Upper lobe of left lung (tissue), 6 donors: ENCODE measurements around the gene ATXN7L3. TPM values are rescaled to one million over a fixed set of nuclear protein-coding genes. Genes with fewer than 3 reads are reported as not detected.
"Not testable (repeated sequence)": the region's sequence is repeated elsewhere in the genome, so short reads cannot be mapped to it uniquely, and the experiment has no call there.

Source experiments
- ATAC-seq, 2 donors: fragments of 200-7000 bp; cut with Tn5 transposase; one replicate each; pipeline ENCODE4 v1.9.1; 2022; ENCODE audit warnings: mild to moderate bottlenecking in 2 of 2, moderate library complexity in 2 of 2; ENCODE audit not compliant: low FRiP score in 2 of 2
- DNase-seq, 2 donors: peaks; one replicate each; pipeline ENCODE4 v3.0.0-alpha.2; 2019 to 2020
- H3K27ac ChIP-seq, 4 donors: fragments of 200-600 bp; sonication (generic); one replicate each; pipeline ENCODE4 v1.5.1; 2016 to 2019
- H3K27me3 ChIP-seq, 4 donors: fragments of 200-600 bp; sonication (generic); one replicate each; pipeline ENCODE4 v1.5.1; 2017 to 2019
- H3K36me3 ChIP-seq, 4 donors: fragments of 200-600 bp; sonication (generic); one replicate each; pipeline ENCODE4 v1.5.1; 2016 to 2019
- H3K4me1 ChIP-seq, 4 donors: fragments of 200-600 bp; sonication (generic); one replicate each; pipeline ENCODE4 v1.5.1; 2018 to 2019
- H3K4me3 ChIP-seq, 4 donors: fragments of 200-600 bp; sonication (generic); one replicate each; pipeline ENCODE4 v1.5.1; 2017 to 2019; ENCODE audit warnings: mild to moderate bottlenecking in 2 of 4, moderate library complexity in 1 of 4
- H3K9me3 ChIP-seq, 4 donors: fragments of 200-600 bp; sonication (generic); one replicate each; pipeline ENCODE4 v1.5.1; 2018 to 2019
- CTCF ChIP-seq, 6 experiments: fragments of 450-650 bp in 4 of 6; fragments of 200-600 bp in 2 of 6; sonication (generic) in 2 of 6; IDR thresholded peaks; one replicate each; pipeline ENCODE4 v1.5.1; 2016 to 2019; ENCODE audit warnings: antibody characterized with exemption in 6 of 6
- EP300 ChIP-seq, 4 donors: sonication (generic); formaldehyde crosslinking; IDR thresholded peaks; one replicate each; pipeline ENCODE4 v1.5.1; 2017; ENCODE audit warnings: antibody characterized with exemption in 4 of 4, control low read depth in 2 of 4
- POLR2A ChIP-seq, 4 donors: fragments of 450-650 bp; IDR thresholded peaks; one replicate each; pipeline ENCODE4 v1.5.1; 2016 to 2017; ENCODE audit warnings: antibody characterized with exemption in 4 of 4, mild to moderate bottlenecking in 2 of 4
- POLR2AphosphoS5 ChIP-seq, 2 donors: sonication (generic); formaldehyde crosslinking; IDR thresholded peaks; one replicate each; pipeline ENCODE4 v1.5.1; 2017; ENCODE audit warnings: antibody characterized with exemption in 2 of 2
- WGBS, 2 donors: methylation state at CpG; one replicate each; pipeline ENCODE4 v1.1.5; 2017 to 2018; 5-methylcytosine and 5-hydroxymethylcytosine counted together
- total RNA-seq, 6 donors: library from RNA; depleted of rRNA in 4 of 6; stranded (reverse); fragments of >200 nt in 4 of 6; gene quantifications; one replicate each; pipeline versions ENCODE4 v1.1.0 to v1.2.1, GENCODE V29; 2016 to 2021
- donor health status: DM: no; HTN: no; CAD: no; lungs with moderate emphysema.
- donor health status: DM: no; HTN: yes; CAD: no; lungs with severe emphysema.

The ATXN7L3 gene
- total RNA-seq, 6 donors from 2014 or later: 41.4 to 79.0 (median 46.9) TPM

GRCh38 chr17:44159519-44160210 lies 40.0 kb downstream of the ATXN7L3 start:
- H3K4me3 ChIP-seq: no peak overlapping the region
- DNase-seq (no peak), ATAC-seq (no peak)
- 89 to 91% methylated on average over 15 of the region's 15 CpGs for WGBS, 2 donors
- no peaks in the 10 kb centered on the region for H3K27me3 ChIP-seq
- H3K9me3 ChIP-seq: no peaks in the 10 kb centered on the region
- no peak overlapping the region for H3K27ac ChIP-seq
- H3K4me1 ChIP-seq: no peaks in the 10 kb centered on the region
- TF ChIP-seq POLR2AphosphoS5 (IDR thresholded peaks at IDR 0.05): no peak
- no peak for TF ChIP-seq POLR2A (IDR thresholded peaks at IDR 0.05)
- TF ChIP-seq CTCF (IDR thresholded peaks at IDR 0.05): no peak
- no peak for TF ChIP-seq EP300 (IDR thresholded peaks at IDR 0.05)
- no peaks in the 10 kb centered on the region for H3K36me3 ChIP-seq

- no peak for TF ChIP-seq CTCF (IDR thresholded peaks at IDR 0.05)
- TF ChIP-seq POLR2A (IDR thresholded peaks at IDR 0.05): no peak
- TF ChIP-seq POLR2AphosphoS5 (IDR thresholded peaks at IDR 0.05): no peak
- TF ChIP-seq EP300 (IDR thresholded peaks at IDR 0.05): no peak
- no peaks in the 10 kb centered on the region for H3K9me3 ChIP-seq
- ATAC-seq (no peak), DNase-seq (no peak)
- no peaks in the 10 kb centered on the region for H3K27me3 ChIP-seq
- H3K36me3 ChIP-seq: no peaks in the 10 kb centered on the region
- no peak overlapping the region for H3K27ac ChIP-seq
- no peaks in the 10 kb centered on the region for H3K4me1 ChIP-seq
- WGBS, 2 donors: 93 to 100% methylated on average over 1 to 2 of the region's 2 CpGs
- H3K4me3 ChIP-seq: no peak overlapping the region
Observed at GRCh38 chr17:44155488-44155887, 44.2 kb downstream of the ATXN7L3 start.

- WGBS, 2 donors: 94 to 96% methylated on average over 4 of the region's 4 CpGs
- no peak for TF ChIP-seq CTCF (IDR thresholded peaks at IDR 0.05)
- TF ChIP-seq POLR2AphosphoS5 (IDR thresholded peaks at IDR 0.05): no peak
- TF ChIP-seq EP300 (IDR thresholded peaks at IDR 0.05): no peak
- TF ChIP-seq POLR2A (IDR thresholded peaks at IDR 0.05): no peak
- Histone ChIP-seq H3K9me3 (no peaks in the 10 kb centered on the region), H3K4me1 (no peaks in the 10 kb centered on the region), H3K27ac (no peak overlapping the region), H3K27me3 (no peaks in the 10 kb centered on the region), H3K4me3 (no peak overlapping the region), H3K36me3 (no peaks in the 10 kb centered on the region)
- DNase-seq: no peak
- no peak for ATAC-seq
Observed at GRCh38 chr17:44152875-44153274, 46.8 kb downstream of the ATXN7L3 start.

DNA sequence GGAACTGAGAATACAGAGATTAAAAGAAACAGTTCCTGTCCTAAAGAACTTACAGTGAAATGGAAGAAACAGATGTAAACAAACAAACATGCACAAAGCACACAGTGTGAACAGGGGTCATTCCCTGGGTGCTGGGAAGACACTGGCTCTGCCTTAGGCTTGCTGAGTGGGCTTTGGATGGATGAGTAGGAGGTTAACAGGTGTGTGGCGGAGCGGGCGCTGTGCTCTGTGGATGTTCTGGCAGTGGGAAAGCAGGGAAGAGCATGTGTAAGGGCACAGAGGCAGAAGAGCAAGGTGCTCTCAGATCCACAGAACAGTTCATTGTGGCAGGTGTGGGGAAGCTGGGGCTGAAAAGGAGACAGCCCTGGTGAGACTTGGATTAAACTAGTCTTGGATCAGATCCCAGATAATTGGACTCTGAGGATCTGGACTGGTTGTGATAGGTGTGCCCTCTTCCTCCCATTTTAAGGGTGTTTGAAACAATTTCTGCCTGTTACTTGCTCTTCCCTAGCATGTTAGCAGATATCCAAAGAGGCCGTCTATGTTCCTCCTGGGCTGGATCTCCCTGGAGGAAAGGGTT lies 49.8 kb downstream of the ATXN7L3 start:
- no peaks in the 10 kb centered on the region for H3K27me3 ChIP-seq
- 95 to 96% methylated on average over 4 of the region's 4 CpGs for WGBS, 2 donors

GRCh38 chr17:44149066-44149465 lies 50.6 kb downstream of the ATXN7L3 start:
- DNase-seq, H3K36me3 ChIP-seq, H3K4me1 ChIP-seq, H3K27me3 ChIP-seq, ATAC-seq, H3K4me3 ChIP-seq, H3K9me3 ChIP-seq, H3K27ac ChIP-seq: not testable (repeated sequence)
- WGBS, 2 donors: 83 to 89% methylated on average over 3 of the region's 3 CpGs

More for the DNA sequence above, 49.8 kb downstream of the ATXN7L3 start:
- Histone ChIP-seq H3K27ac (no peak overlapping the region), H3K4me1 (no peaks in the 10 kb centered on the region), H3K9me3 (no peaks in the 10 kb centered on the region), H3K36me3 (no peaks in the 10 kb centered on the region), H3K4me3 (no peak overlapping the region)
- TF ChIP-seq POLR2AphosphoS5 (IDR thresholded peaks at IDR 0.05): no peak
- TF ChIP-seq CTCF (IDR thresholded peaks at IDR 0.05): no peak
- no peak for TF ChIP-seq EP300 (IDR thresholded peaks at IDR 0.05)
- TF ChIP-seq POLR2A (IDR thresholded peaks at IDR 0.05): no peak
- no peak for DNase-seq
- no peak for ATAC-seq
